Uterus (tissue), 4 donors: ENCODE data around the gene EIF3M. TPM values are rescaled to one million over a fixed set of nuclear protein-coding genes. Genes with fewer than 3 reads are reported as not detected.

Source experiments
- DNase-seq, 2 donors: peaks; one replicate each; pipeline ENCODE4 v3.0.0-alpha.2; 2019 to 2020
- H3K27ac ChIP-seq, 2 donors: fragments of 200-600 bp; sonication (generic); 1 replicate in 1 of 2; 2 replicates in 1 of 2; pipeline ENCODE4 v1.5.1; 2016 to 2018
- H3K27me3 ChIP-seq, 2 donors: fragments of 200-600 bp; sonication (generic); one replicate each; pipeline ENCODE4 v1.5.1; 2018 to 2019; ENCODE audit warnings: control low read depth in 1 of 2
- H3K36me3 ChIP-seq, 2 donors: fragments of 200-600 bp; sonication (generic); one replicate each; pipeline ENCODE4 v1.5.1; 2019; ENCODE audit warnings: control low read depth in 1 of 2
- H3K4me1 ChIP-seq, 2 donors: fragments of 200-600 bp; sonication (generic); one replicate each; pipeline ENCODE4 v1.5.1; 2018 to 2019; ENCODE audit warnings: control low read depth in 1 of 2
- H3K4me3 ChIP-seq, 2 donors: fragments of 200-600 bp; sonication (generic); 1 replicate in 1 of 2; 2 replicates in 1 of 2; pipeline ENCODE4 v1.5.1; 2018 to 2019; ENCODE audit warnings: mild to moderate bottlenecking in 1 of 2
- H3K9me3 ChIP-seq, 2 donors: fragments of 200-600 bp; sonication (generic); one replicate each; pipeline ENCODE4 v1.5.1; 2019; ENCODE audit warnings: control low read depth in 1 of 2
- CTCF ChIP-seq, 4 experiments: fragments of 200-600 bp in 2 of 4; fragments of 450-650 bp in 2 of 4; sonication (generic) in 2 of 4; IDR thresholded peaks; one replicate each; pipeline ENCODE4 v1.5.1; 2016 to 2019; ENCODE audit warnings: antibody characterized with exemption in 4 of 4, mild to moderate bottlenecking in 2 of 4, moderate library complexity in 1 of 4
- POLR2A ChIP-seq, 2 donors: fragments of 450-650 bp; IDR thresholded peaks; one replicate each; pipeline ENCODE4 v1.6.1; 2016; ENCODE audit warnings: antibody characterized with exemption in 2 of 2, mild to moderate bottlenecking in 1 of 2, moderate library complexity in 1 of 2
- intact Hi-C: fragments of 100-400 bp; cut with DNase I; formaldehyde crosslinking; loops from one replicate; pipeline ENCODE4 v1.15.1; 2023; ENCODE audit warnings: low total_unique reads
- total RNA-seq, 4 donors: library from RNA; depleted of rRNA in 3 of 4; stranded (reverse); fragments of >200 nt in 3 of 4; gene quantifications; one replicate each; pipeline versions ENCODE4 v1.1.0 to v1.2.4, GENCODE V29; 2014 to 2023
- donor health status: DM: yes; HTN: yes; CAD: no.

EIF3M gene
- total RNA-seq, 4 donors from 2014 or later: 96.8 to 611 (median 225) TPM

- Histone ChIP-seq H3K4me3 (no peak overlapping the region), H3K27me3 (no peaks in the 10 kb centered on the region), H3K4me1 (peaks cover 0 to 3% of the 10 kb centered on the region in 2 donors), H3K36me3 (no peaks in the 10 kb centered on the region), H3K9me3 (no peaks in the 10 kb centered on the region), H3K27ac (no peak overlapping the region)
- DNase-seq: no peak
- intact Hi-C loops: no loop called here
- TF ChIP-seq CTCF (IDR thresholded peaks at IDR 0.05) (no peak), POLR2A (IDR thresholded peaks at IDR 0.05) (no peak)
Measured at GRCh38 chr11:32566517-32566916, 17.1 kb upstream of the EIF3M start.

GRCh38 chr11:32567154-32567553, 16.5 kb upstream of the EIF3M start:
- no peak overlapping the region for H3K27ac ChIP-seq
- H3K36me3 ChIP-seq: no peaks in the 10 kb centered on the region
- intact Hi-C loops: no loop called here
- peaks cover 0 to 3% of the 10 kb centered on the region in 2 donors for H3K4me1 ChIP-seq
- H3K27me3 ChIP-seq: no peaks in the 10 kb centered on the region
- DNase-seq: no peak
- TF ChIP-seq POLR2A (IDR thresholded peaks at IDR 0.05) (no peak), CTCF (IDR thresholded peaks at IDR 0.05) (no peak)
- H3K9me3 ChIP-seq: no peaks in the 10 kb centered on the region
- H3K4me3 ChIP-seq: no peak overlapping the region

- no peaks in the 10 kb centered on the region for H3K27me3 ChIP-seq
- H3K9me3 ChIP-seq: no peaks in the 10 kb centered on the region
- H3K27ac ChIP-seq: no peak overlapping the region
- no peak overlapping the region for H3K4me3 ChIP-seq
- TF ChIP-seq POLR2A (IDR thresholded peaks at IDR 0.05) (no peak), CTCF (IDR thresholded peaks at IDR 0.05) (no peak)
- DNase-seq: peak in 1 of 2 donors; percentile 28
- H3K36me3 ChIP-seq: no peaks in the 10 kb centered on the region
- intact Hi-C loops: no loop called here
- peaks cover 0 to 3% of the 10 kb centered on the region in 2 donors for H3K4me1 ChIP-seq
Measured at GRCh38 chr11:32569313-32569881, 14.2 kb upstream of the EIF3M start.

- Histone ChIP-seq H3K27me3 (no peaks in the 10 kb centered on the region), H3K4me1 (peaks cover 0 to 3% of the 10 kb centered on the region in 2 donors), H3K36me3 (no peaks in the 10 kb centered on the region), H3K9me3 (no peaks in the 10 kb centered on the region), H3K27ac (peak overlapping the region in 1 of 2 donors; percentile 8), H3K4me3 (no peak overlapping the region)
- peak; percentile 36 to 43 for DNase-seq
- no peak for TF ChIP-seq CTCF (IDR thresholded peaks at IDR 0.05)
- intact Hi-C loops: no loop called here
Measured at GRCh38 chr11:32571039-32571438, 12.6 kb upstream of the EIF3M start.

GRCh38 chr11:32573228-32573627, 10.4 kb upstream of the EIF3M start:
- Histone ChIP-seq H3K9me3 (no peaks in the 10 kb centered on the region), H3K4me3 (no peak overlapping the region), H3K36me3 (no peaks in the 10 kb centered on the region), H3K4me1 (peaks cover 0 to 3% of the 10 kb centered on the region in 2 donors), H3K27ac (no peak overlapping the region), H3K27me3 (no peaks in the 10 kb centered on the region)
- no peak for TF ChIP-seq POLR2A (IDR thresholded peaks at IDR 0.05)
- TF ChIP-seq CTCF (IDR thresholded peaks at IDR 0.05): no peak
- intact Hi-C loops: no loop called here
- no peak for DNase-seq
